GM12878 (cell line): ENCODE data around the gene PTPRD.

Experiments
- CEBPB ChIP-seq, 2 experiments: fragments of 150-350 bp in 1 of 2; IDR thresholded peaks; 2 replicates each; pipeline ENCODE4 v1.6.1; 2012 to 2014; ENCODE audit warnings: low read depth in 2 of 2, low read length in 2 of 2, borderline replicate concordance in 1 of 2, inconsistent platforms in 1 of 2
- TF ChIP-seq, protein P1 (sequence below), 3 experiments: IDR thresholded peaks in 2 of 3; conservative IDR thresholded peaks in 1 of 3; 2 replicates each; pipeline ENCODE4 v1.5.1; 2011; ENCODE audit warnings: low read depth in 3 of 3, low read length in 3 of 3, mild to moderate bottlenecking in 3 of 3, control low read depth in 2 of 3, moderate library complexity in 2 of 3, inconsistent platforms in 1 of 3, mixed read lengths in 1 of 3; ENCODE audit not compliant: control insufficient read depth in 2 of 3, insufficient read depth in 1 of 3; ENCODE audit errors: extremely low read depth in 1 of 3

- TF ChIP-seq, protein P1, sequence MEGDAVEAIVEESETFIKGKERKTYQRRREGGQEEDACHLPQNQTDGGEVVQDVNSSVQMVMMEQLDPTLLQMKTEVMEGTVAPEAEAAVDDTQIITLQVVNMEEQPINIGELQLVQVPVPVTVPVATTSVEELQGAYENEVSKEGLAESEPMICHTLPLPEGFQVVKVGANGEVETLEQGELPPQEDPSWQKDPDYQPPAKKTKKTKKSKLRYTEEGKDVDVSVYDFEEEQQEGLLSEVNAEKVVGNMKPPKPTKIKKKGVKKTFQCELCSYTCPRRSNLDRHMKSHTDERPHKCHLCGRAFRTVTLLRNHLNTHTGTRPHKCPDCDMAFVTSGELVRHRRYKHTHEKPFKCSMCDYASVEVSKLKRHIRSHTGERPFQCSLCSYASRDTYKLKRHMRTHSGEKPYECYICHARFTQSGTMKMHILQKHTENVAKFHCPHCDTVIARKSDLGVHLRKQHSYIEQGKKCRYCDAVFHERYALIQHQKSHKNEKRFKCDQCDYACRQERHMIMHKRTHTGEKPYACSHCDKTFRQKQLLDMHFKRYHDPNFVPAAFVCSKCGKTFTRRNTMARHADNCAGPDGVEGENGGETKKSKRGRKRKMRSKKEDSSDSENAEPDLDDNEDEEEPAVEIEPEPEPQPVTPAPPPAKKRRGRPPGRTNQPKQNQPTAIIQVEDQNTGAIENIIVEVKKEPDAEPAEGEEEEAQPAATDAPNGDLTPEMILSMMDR (IDR thresholded peaks at IDR 0.05 in 2 of 3, conservative IDR thresholded peaks at IDR 0.05 in 1 of 3; ENCODE audit: control insufficient read depth in 2 of 3, extremely low read depth in 1 of 3, insufficient read depth in 1 of 3, low read depth in 3 of 3, low read length in 3 of 3): no peak
- no peak for TF ChIP-seq CEBPB (IDR thresholded peaks at IDR 0.05; ENCODE audit: borderline replicate concordance in 1 of 2, low read depth in 2 of 2, low read length in 2 of 2)
Measured at GRCh38 chr9:8745347-8745746, 1867.5 kb downstream of the PTPRD start.
